Smooth muscle cell of the pulmonary artery (primary cell): ENCODE results near the gene VARS1. TPM values are rescaled to one million over a fixed set of nuclear protein-coding genes. Genes with fewer than 3 reads are reported as not detected.

Experiments
- total RNA-seq: library from RNA; depleted of rRNA; stranded (reverse); fragments of >200 nt; gene quantifications from 2 replicates; pipeline ENCODE4 v1.2.3, GENCODE V29; 2014

Gene VARS1
- total RNA-seq = 50.8 and 109 TPM in 2 replicates

DNA sequence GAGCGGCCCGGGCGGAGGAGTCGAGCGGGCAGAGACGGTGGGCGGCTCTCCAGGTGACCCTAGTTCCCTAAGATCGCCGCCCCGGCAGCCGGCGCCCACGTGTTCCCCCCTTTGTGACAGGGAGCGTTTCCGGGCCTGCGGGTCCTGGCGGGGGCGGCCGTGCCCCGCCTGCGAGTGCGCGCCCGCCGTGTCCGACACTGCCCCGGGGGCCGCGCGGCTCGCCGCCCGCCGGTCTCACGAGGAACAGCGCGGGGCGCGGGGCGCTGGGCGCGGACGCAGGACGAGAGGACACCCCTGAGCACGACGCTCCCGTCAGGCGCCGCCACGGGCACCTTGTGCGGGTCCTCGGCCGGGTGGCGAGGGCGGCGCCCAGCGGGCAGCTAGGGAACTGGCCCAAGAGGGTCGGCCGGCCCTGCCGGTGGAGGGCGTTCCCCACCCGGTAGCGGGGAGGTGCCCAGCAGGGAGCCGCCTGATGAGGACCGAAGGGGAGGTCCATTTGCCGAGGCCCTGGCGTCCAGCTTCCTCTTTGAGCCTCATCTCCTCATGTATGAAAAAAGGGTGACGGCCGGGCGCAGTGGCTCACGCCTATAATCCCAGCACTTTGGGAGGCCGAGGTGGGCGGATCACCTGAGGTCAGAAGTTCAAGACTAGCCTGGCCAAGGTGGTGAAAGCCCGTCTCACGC, at the start of gene VARS1:
VARS1 (minus strand) TSS at position 137 of the 683 bp plus-strand sequence. CDS start 535 bp downstream, outside the sequence.

GRCh38 chr6:31827286-31828079, 31.9 kb upstream of the VARS1 start, which contains the start of gene HSPA1B:
Gene HSPA1B (plus strand): TSS chr6:31827738. CDS start chr6:31827951, 213 bp downstream.

DNA sequence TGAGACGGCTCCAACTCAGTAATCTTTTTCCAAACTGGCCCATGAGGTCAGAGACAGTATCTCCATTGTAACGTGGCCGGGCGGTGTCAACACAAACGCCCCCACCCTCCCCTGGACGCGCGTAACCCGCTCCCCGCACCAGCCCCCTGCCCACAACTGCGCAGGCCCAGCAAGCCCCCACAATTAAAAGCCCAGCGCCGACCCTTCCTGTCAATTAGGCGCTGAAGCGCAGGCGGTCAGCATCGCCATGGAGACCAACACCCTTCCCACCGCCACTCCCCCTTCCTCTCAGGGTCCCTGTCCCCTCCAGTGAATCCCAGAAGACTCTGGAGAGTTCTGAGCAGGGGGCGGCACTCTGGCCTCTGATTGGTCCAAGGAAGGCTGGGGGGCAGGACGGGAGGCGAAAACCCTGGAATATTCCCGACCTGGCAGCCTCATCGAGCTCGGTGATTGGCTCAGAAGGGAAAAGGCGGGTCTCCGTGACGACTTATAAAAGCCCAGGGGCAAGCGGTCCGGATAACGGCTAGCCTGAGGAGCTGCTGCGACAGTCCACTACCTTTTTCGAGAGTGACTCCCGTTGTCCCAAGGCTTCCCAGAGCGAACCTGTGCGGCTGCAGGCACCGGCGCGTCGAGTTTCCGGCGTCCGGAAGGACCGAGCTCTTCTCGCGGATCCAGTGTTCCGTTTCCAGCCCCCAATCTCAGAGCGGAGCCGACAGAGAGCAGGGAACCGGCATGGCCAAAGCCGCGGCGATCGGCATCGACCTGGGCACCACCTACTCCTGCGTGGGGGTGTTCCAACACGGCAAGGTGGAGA, 19.7 kb upstream of the VARS1 start, which contains the start of the genes HSPA1A and HSPA1L:
HSPA1A (plus strand) TSS at position 519 of the 814 bp plus-strand sequence; CDS start at position 733, 214 bp downstream.
HSPA1L (minus strand) TSS at position 259 of the 814 bp plus-strand sequence. CDS start 3,311 bp downstream, outside the sequence.

DNA sequence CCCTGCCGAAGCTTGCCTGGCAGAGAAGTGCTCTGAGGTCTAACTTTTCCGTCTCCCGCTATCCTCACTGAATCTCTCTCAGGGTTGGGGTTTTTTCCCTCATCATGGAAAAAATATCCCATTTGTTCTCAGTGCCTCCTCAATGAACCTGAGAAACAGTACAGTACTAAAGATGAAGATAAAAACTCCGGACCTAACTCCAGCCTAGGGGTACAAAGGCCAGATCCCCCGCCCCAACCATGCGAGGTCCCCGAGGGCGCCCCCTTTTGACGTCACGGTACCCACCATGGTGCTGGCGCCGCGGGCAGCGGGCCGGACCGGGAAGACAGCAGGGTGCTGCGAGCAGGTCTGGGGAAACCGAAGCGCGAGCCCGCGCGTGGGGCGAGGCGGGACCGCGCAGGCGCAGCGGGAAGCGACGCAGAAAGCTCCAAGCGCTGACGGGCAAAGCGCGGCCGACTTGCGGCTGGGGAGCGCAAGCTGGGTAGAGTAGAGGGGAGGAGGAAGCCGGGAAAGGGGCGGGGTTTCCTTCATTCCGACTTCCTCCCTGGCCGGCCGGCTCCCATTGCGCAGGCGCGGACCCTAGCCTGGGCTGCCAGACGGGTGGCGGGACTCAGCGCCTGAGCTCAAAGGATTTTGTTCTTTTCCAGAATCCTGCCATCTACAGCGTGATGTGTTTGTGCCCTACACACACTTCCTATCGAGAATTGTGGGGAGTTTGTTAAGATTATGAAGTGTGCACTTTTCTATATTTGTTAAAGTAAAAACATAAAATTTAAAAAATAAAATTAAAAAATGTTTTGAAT, 11.1 kb upstream of the VARS1 start, which contains the start of gene LSM2:
LSM2 (minus strand) TSS at position 497 of the 803 bp plus-strand sequence; CDS start at position 288, 209 bp downstream.

GRCh38 chr6:31776989-31777666, 18.4 kb downstream of the VARS1 start, which contains the start of gene VWA7:
Gene VWA7 (minus strand): TSS chr6:31777328. CDS start chr6:31776779, 549 bp downstream.

DNA sequence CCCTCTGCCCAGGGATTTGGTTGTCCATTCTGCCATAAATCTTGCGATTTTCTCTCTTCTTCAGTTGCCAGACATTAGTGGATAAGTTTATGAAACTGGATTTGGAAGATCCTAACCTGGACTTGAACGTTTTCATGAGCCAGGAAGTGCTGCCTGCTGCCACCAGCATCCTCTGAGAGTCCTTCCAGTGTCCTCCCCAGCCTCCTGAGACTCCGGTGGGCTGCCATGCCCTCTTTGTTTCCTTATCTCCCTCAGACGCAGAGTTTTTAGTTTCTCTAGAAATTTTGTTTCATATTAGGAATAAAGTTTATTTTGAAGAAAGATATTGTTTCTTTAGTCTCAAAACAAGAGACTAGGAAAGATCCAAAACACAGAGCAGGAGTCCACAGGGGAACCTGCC, 33.2 kb downstream of the VARS1 start, which contains the start of gene SAPCD1:
SAPCD1 (plus strand) TSS at position 301 of the 400 bp plus-strand sequence. CDS start 399 bp downstream, outside the sequence.

Other genes starting within 250 kb of the VARS1 start
- gene ATP6V1G2, start 249.1 kb downstream of the VARS1 start, total RNA-seq = 1.5 and 4.3 TPM in 2 replicates
- gene NFKBIL1, start 248.1 kb downstream of the VARS1 start, total RNA-seq = 22.7 and 27.5 TPM in 2 replicates
- gene LTA, start 223.5 kb downstream of the VARS1 start, total RNA-seq = not detected in 2 replicates
- gene TNF, start 220.2 kb downstream of the VARS1 start, total RNA-seq = not detected in 2 replicates
- not detected in 2 replicates for gene LTB, start 213.3 kb downstream of the VARS1 start, total RNA-seq
- 0.23 TPM in 1 of 2 replicates, not detected in the other for gene LST1, start 209.5 kb downstream of the VARS1 start, total RNA-seq
- not detected in 2 replicates for gene NCR3, start 202.7 kb downstream of the VARS1 start, total RNA-seq
- gene AIF1, start 180.5 kb downstream of the VARS1 start, total RNA-seq = not detected in 2 replicates
- gene PRRC2A, start 175.0 kb downstream of the VARS1 start, total RNA-seq = 61.8 and 76.9 TPM in 2 replicates
- gene BAG6, start 143.1 kb downstream of the VARS1 start, total RNA-seq = 194 and 208 TPM in 2 replicates
- 1.0 and 1.6 TPM in 2 replicates for gene APOM, start 139.9 kb downstream of the VARS1 start, total RNA-seq
- 20.9 and 23.3 TPM in 2 replicates for gene C6orf47, start 135.0 kb downstream of the VARS1 start, total RNA-seq
- 9.7 and 14.1 TPM in 2 replicates for gene GPANK1, start 130.8 kb downstream of the VARS1 start, total RNA-seq
- gene CSNK2B, start 129.7 kb downstream of the VARS1 start, total RNA-seq = 75.1 and 82.0 TPM in 2 replicates
- 1.9 and 4.0 TPM in 2 replicates for gene LY6G5B, start 125.8 kb downstream of the VARS1 start, total RNA-seq
- 0.26 and 0.85 TPM in 2 replicates for gene LY6G5C, start 114.7 kb downstream of the VARS1 start, total RNA-seq
- gene ABHD16A, start 92.4 kb downstream of the VARS1 start, total RNA-seq = 47.6 and 50.4 TPM in 2 replicates
- not detected in 2 replicates for gene LY6G6F, start 88.9 kb downstream of the VARS1 start, total RNA-seq
- not detected in 2 replicates for gene LY6G6D, start 80.4 kb downstream of the VARS1 start, total RNA-seq
- not detected in 2 replicates for gene LY6G6C, start 74.0 kb downstream of the VARS1 start, total RNA-seq
- gene MPIG6B, start 72.4 kb downstream of the VARS1 start, total RNA-seq = not detected in 2 replicates
- 66.1 and 86.1 TPM in 2 replicates for gene DDAH2, start 66.5 kb downstream of the VARS1 start, total RNA-seq
- 417 and 463 TPM in 2 replicates for gene CLIC1, start 59.2 kb downstream of the VARS1 start, total RNA-seq
- gene MSH5, start 55.7 kb downstream of the VARS1 start, total RNA-seq = 3.8 and 6.6 TPM in 2 replicates
- gene SAPCD1, start 33.1 kb downstream of the VARS1 start, total RNA-seq = 0.78 and 0.79 TPM in 2 replicates
- 0.26 and 0.46 TPM in 2 replicates for gene VWA7, start 18.4 kb downstream of the VARS1 start, total RNA-seq
- gene LSM2, start 11.2 kb upstream of the VARS1 start, total RNA-seq = 16.7 and 16.9 TPM in 2 replicates
- 1.9 and 2.2 TPM in 2 replicates for gene HSPA1L, start 19.5 kb upstream of the VARS1 start, total RNA-seq
- gene HSPA1A, start 19.8 kb upstream of the VARS1 start, total RNA-seq = 133 and 166 TPM in 2 replicates
- gene HSPA1B, start 32.0 kb upstream of the VARS1 start, total RNA-seq = 113 and 154 TPM in 2 replicates
- 75.7 and 102 TPM in 2 replicates for gene NEU1, start 67.1 kb upstream of the VARS1 start, total RNA-seq
- 0.20 TPM in 1 of 2 replicates, not detected in the other for gene SLC44A4, start 83.2 kb upstream of the VARS1 start, total RNA-seq
- 57.3 and 69.7 TPM in 2 replicates for gene EHMT2, start 101.9 kb upstream of the VARS1 start, total RNA-seq
- gene ZBTB12, start 106.3 kb upstream of the VARS1 start, total RNA-seq = 7.6 and 9.8 TPM in 2 replicates
- gene C2, start 132.0 kb upstream of the VARS1 start, total RNA-seq = 1.7 and 4.7 TPM in 2 replicates
- gene CFB, start 150.3 kb upstream of the VARS1 start, total RNA-seq = 49.7 and 81.0 TPM in 2 replicates
- 78.7 and 86.4 TPM in 2 replicates for gene NELFE, start 163.2 kb upstream of the VARS1 start, total RNA-seq
- gene SKIC2, start 163.4 kb upstream of the VARS1 start, total RNA-seq = 66.7 and 73.4 TPM in 2 replicates
- 10.8 and 15.1 TPM in 2 replicates for gene DXO, start 176.4 kb upstream of the VARS1 start, total RNA-seq
- gene C4A, start 186.3 kb upstream of the VARS1 start, total RNA-seq = 9.4 and 12.3 TPM in 2 replicates
- 8.4 and 12.6 TPM in 2 replicates for gene C4B, start 219.0 kb upstream of the VARS1 start, total RNA-seq
- 0.20 and 0.26 TPM in 2 replicates for gene CYP21A2, start 242.7 kb upstream of the VARS1 start, total RNA-seq